ENCODE measurements around the gene UROC1. TPM values are rescaled to one million over a fixed set of nuclear protein-coding genes. Genes with fewer than 3 reads are reported as not detected.

Gene UROC1
- total and polyA plus RNA-seq, 2 of the 4 experiments (the other 2 are of a cell fraction), result not detected

GRCh38 chr3:126448893-126449180, 68.7 kb downstream of the UROC1 start:
- Histone ChIP-seq H4K20me1 (ENCODE audit: insufficient read depth, low read length) (peaks cover 11% of the 10 kb centered on the region; the same call in 1 of the 2 replicates), H2AK9ac (replicated peaks; ENCODE audit: low read depth, low read length, poor library complexity) (no peak overlapping the region), H2BK15ac (ENCODE audit: low read depth, low read length) (no peak overlapping the region), H3K36me3 (ENCODE audit: control insufficient read depth, insufficient read depth, low read length) (peaks cover 11% of the 10 kb centered on the region), H3K27me3 (ENCODE audit: control insufficient read depth, insufficient read depth, low read length) (no peaks in the 10 kb centered on the region), H3K4me1 (ENCODE audit: control insufficient read depth, insufficient read depth, low read length) (peaks cover 9% of the 10 kb centered on the region), H3K4ac (ENCODE audit: low read depth, low read length) (no peak overlapping the region), H3K79me1 (ENCODE audit: low read depth in 1 of 2, low read length in 2 of 2) (peaks cover 0 to 8% of the 10 kb centered on the region in 2 experiments; a peak in 3 of 4 replicates), H2BK5ac (ENCODE audit: low read depth, low read length, poor library complexity, severe bottlenecking) (no peak overlapping the region), H3K27ac (ENCODE audit: insufficient read depth, low read length) (no peak overlapping the region), H3K56ac (ENCODE audit: extremely low read depth, insufficient read depth, low read length) (no peak overlapping the region), H4K5ac (ENCODE audit: low read depth, low read length) (no peak overlapping the region), H4K91ac (ENCODE audit: insufficient read depth, low read depth, low read length) (no peak overlapping the region), H3K9me1 (ENCODE audit: insufficient read depth, low read length) (peaks cover 19% of the 10 kb centered on the region; the same call in 1 of the 2 replicates), H4K8ac (ENCODE audit: low read depth in 2 of 2, low read length in 2 of 2) (no peak overlapping the region), H3K9me3 (ENCODE audit: control insufficient read depth, insufficient read depth, low read length) (no peaks in the 10 kb centered on the region), H3K14ac (replicated peaks; ENCODE audit: low read depth, low read length) (no peak overlapping the region), H3K4me3 (ENCODE audit: insufficient read depth, low read depth, low read length) (no peak overlapping the region), H3K18ac (ENCODE audit: low read depth, low read length) (no peak overlapping the region), H2BK120ac (ENCODE audit: low read depth, low read length) (no peak overlapping the region), H2BK20ac (ENCODE audit: low read depth, low read length) (no peak overlapping the region), H3K4me2 (ENCODE audit: low read depth, low read length) (no peak overlapping the region), H3K23ac (ENCODE audit: low read depth, low read length) (no peak overlapping the region), H2AK5ac (ENCODE audit: low read depth, low read length) (no peak overlapping the region), H2AFZ (replicated peaks; ENCODE audit: low read length, poor library complexity) (no peak overlapping the region), H3K9ac (ENCODE audit: low read depth, low read length) (no peak overlapping the region)
- no peak for TF ChIP-seq MAZ (IDR thresholded peaks at IDR 0.05; ENCODE audit: borderline replicate concordance, low read depth, low read length)
- no peak for TF ChIP-seq CHD1 (IDR thresholded peaks at IDR 0.05; ENCODE audit: low read depth, low read length)
- no peak for TF ChIP-seq MAFK (IDR thresholded peaks at IDR 0.05; ENCODE audit: low read depth, low read length)
- no peak for TF ChIP-seq USF2 (IDR thresholded peaks at IDR 0.05; ENCODE audit: low read depth, low read length)
- no peak for TF ChIP-seq NFE2L2 (IDR thresholded peaks at IDR 0.05; ENCODE audit: low read depth, low read length)
- no peak for TF ChIP-seq CEBPB (IDR thresholded peaks at IDR 0.05; ENCODE audit: low read depth, low read length)
- TF ChIP-seq RCOR1 (IDR thresholded peaks at IDR 0.05; ENCODE audit: insufficient replicate concordance, low read length), result no peak
- ChIA-PET POLR2A (ENCODE audit: unreplicated experiment) (no interaction called here), CTCF (no interaction called here)
- intact Hi-C loops (cut with micrococcal nuclease) (no loop called here), dilution Hi-C loops (cut with HindIII; ENCODE audit: low sequenced_read_pairs, unreplicated experiment) (no loop called here), in situ Hi-C loops (cut with MboI; ENCODE audit: low sequenced_read_pairs) (no loop called here)
- DNase-seq, result no peak
- 87% methylated on average over 3 of the region's 8 CpGs; no CpG with 5 or more reads in 1 of the 2 experiments for WGBS, 2 experiments (ENCODE audit: extremely low coverage in 2 of 2, insufficient read length in 1 of 2)
- ATAC-seq (ENCODE audit: low read depth), result no peak
- no TSS peak for BruUV-seq (replicated peaks)
